H1 (cell line): ENCODE data around the gene CNN3. TPM values are rescaled to one million over a fixed set of nuclear protein-coding genes. Genes with fewer than 3 reads are reported as not detected.

ENCODE experiments used
- CTCF ChIA-PET: fragments of 300-600 bp; sonication (Branson Sonifier 250); formaldehyde crosslinking; loops from one replicate; lab custom pipeline; 2021; ENCODE audit not compliant: partially characterized antibody; lab: Charles Lee
- POLR2A ChIA-PET: fragments of 300-600 bp; sonication (Branson Sonifier 250); formaldehyde crosslinking; loops from one replicate; lab custom pipeline; 2021; ENCODE audit warnings: inconsistent platforms; ENCODE audit not compliant: partially characterized antibody; lab: Charles Lee
- DNase-seq, 2 experiments: peaks; one replicate each; pipeline versions ENCODE4 v3.0.0 to v3.0.0-alpha.2; 2010 to 2022; ENCODE audit warnings: low spot score in 2 of 2, low read depth in 1 of 2, mixed read lengths in 1 of 2
- FAIRE-seq: peaks from 2 replicates; lab custom pipeline; 2011; peaks lifted over from hg19 to GRCh38; lab: Jason Lieb, UNC
- H2AFZ ChIP-seq: 2 replicates; pipeline ENCODE4 v1.8.1; 2012; ENCODE audit warnings: low read length, inconsistent platforms
- H2AK5ac ChIP-seq: 2 replicates; pipeline ENCODE4 v1.6.1; 2013; ENCODE audit warnings: low read depth, low read length
- H2BK120ac ChIP-seq: replicated peaks from 2 replicates; pipeline ENCODE3; 2013; ENCODE audit warnings: low read depth, low read length, inconsistent platforms
- H2BK12ac ChIP-seq: 2 replicates; pipeline ENCODE4 v1.6.1; 2013; ENCODE audit warnings: low read depth, low read length
- H2BK15ac ChIP-seq: 2 replicates; pipeline ENCODE4 v1.6.1; 2013; ENCODE audit warnings: low read length
- H2BK20ac ChIP-seq: 2 replicates; pipeline ENCODE4 v1.6.1; 2013; ENCODE audit warnings: low read length
- H2BK5ac ChIP-seq: 2 replicates; pipeline ENCODE4 v1.6.1; 2013; ENCODE audit warnings: low read depth, low read length
- H3K14ac ChIP-seq: 2 replicates; pipeline ENCODE4 v1.6.1; 2013; ENCODE audit warnings: inconsistent platforms; ENCODE audit not compliant: insufficient read length
- H3K18ac ChIP-seq: 2 replicates; pipeline ENCODE4 v1.6.1; 2013; ENCODE audit warnings: low read length; ENCODE audit errors: extremely low read depth
- H3K23ac ChIP-seq: 2 replicates; pipeline ENCODE4 v1.6.1; 2013; ENCODE audit warnings: inconsistent platforms; ENCODE audit not compliant: insufficient read length
- H3K23me2 ChIP-seq: 2 replicates; pipeline ENCODE4 v1.6.1; 2013; ENCODE audit warnings: low read depth, low read length
- H3K27ac ChIP-seq: 2 replicates; pipeline ENCODE4 v1.6.1; 2011; ENCODE audit warnings: low read depth, low read length, inconsistent platforms
- H3K27me3 ChIP-seq, 4 experiments: replicated peaks in 1 of 4; 1 replicate in 1 of 4; 2 replicates in 3 of 4; pipeline versions ENCODE4 v1.6.1 to v1.8.1; 2011 to 2013; ENCODE audit warnings: low read length in 3 of 4, mild to moderate bottlenecking in 3 of 4, inconsistent platforms in 2 of 4, mixed read lengths in 2 of 4, moderate library complexity in 1 of 4; ENCODE audit not compliant: control insufficient read depth in 3 of 4, insufficient read depth in 3 of 4; ENCODE audit errors: extremely low read depth in 1 of 4
- H3K36me3 ChIP-seq, 4 experiments: 2 replicates each; pipeline versions ENCODE4 v1.6.1 to v1.8.1; 2011 to 2013; ENCODE audit warnings: mild to moderate bottlenecking in 4 of 4, low read length in 3 of 4, moderate library complexity in 2 of 4, control low read depth in 1 of 4, inconsistent platforms in 1 of 4; ENCODE audit not compliant: insufficient read depth in 4 of 4, control insufficient read depth in 2 of 4
- H3K4ac ChIP-seq: replicated peaks from 2 replicates; pipeline ENCODE3; 2013; ENCODE audit warnings: low read length, low read depth, mixed read lengths, inconsistent platforms; ENCODE audit not compliant: insufficient read length
- H3K4me1 ChIP-seq, 4 experiments: replicated peaks in 1 of 4; 1 replicate in 1 of 4; 2 replicates in 3 of 4; pipeline versions ENCODE4 v1.6.1 to v1.8.1; 2011 to 2013; ENCODE audit warnings: low read length in 3 of 4, inconsistent platforms in 2 of 4, mixed read lengths in 1 of 4; ENCODE audit not compliant: insufficient read depth in 4 of 4, control insufficient read depth in 3 of 4
- H3K4me2 ChIP-seq, 2 experiments: 2 replicates each; pipeline versions ENCODE4 v1.6.1 to v1.8.1; 2011 to 2013; ENCODE audit warnings: low read depth in 2 of 2, low read length in 2 of 2, control low read depth in 1 of 2, inconsistent platforms in 1 of 2, mild to moderate bottlenecking in 1 of 2; ENCODE audit not compliant: insufficient read depth in 1 of 2
- H3K4me3 ChIP-seq, 4 experiments: fragments of 200-600, 300-600 bp in 1 of 4; sonication (generic), shearing (Covaris generic), sonication (Bioruptor Twin) in 1 of 4; 2 replicates each; pipeline versions ENCODE4 v1.5.1 to v1.8.1; 2011 to 2016; ENCODE audit warnings: low read length in 4 of 4, low read depth in 3 of 4, control low read depth in 2 of 4, inconsistent platforms in 2 of 4, mild to moderate bottlenecking in 2 of 4, mixed read lengths in 1 of 4, moderate library complexity in 1 of 4; ENCODE audit not compliant: insufficient read depth in 2 of 4; ENCODE audit errors: extremely low read depth in 1 of 4
- H3K56ac ChIP-seq: replicated peaks from 2 replicates; pipeline ENCODE3; 2013; ENCODE audit warnings: low read depth, mild to moderate bottlenecking, mixed read lengths, low read length, inconsistent platforms; ENCODE audit not compliant: insufficient read length
- H3K79me1 ChIP-seq: 2 replicates; pipeline ENCODE4 v1.6.1; 2013; ENCODE audit warnings: low read depth, low read length, control low read depth
- H3K79me2 ChIP-seq, 2 experiments: 2 replicates each; pipeline versions ENCODE4 v1.6.1 to v1.8.1; 2012 to 2013; ENCODE audit warnings: low read length in 2 of 2, mild to moderate bottlenecking in 2 of 2, inconsistent platforms in 1 of 2; ENCODE audit not compliant: insufficient read depth in 2 of 2, control insufficient read depth in 1 of 2
- H3K9ac ChIP-seq, 4 experiments: replicated peaks in 1 of 4; 1 replicate in 1 of 4; 2 replicates in 3 of 4; pipeline versions ENCODE4 v1.6.1 to v1.8.1; 2011 to 2013; ENCODE audit warnings: low read depth in 3 of 4, low read length in 3 of 4, control low read depth in 2 of 4, mild to moderate bottlenecking in 2 of 4, moderate library complexity in 2 of 4, inconsistent platforms in 1 of 4; ENCODE audit errors: extremely low read depth in 1 of 4
- H3K9me3 ChIP-seq, 2 experiments: 2 replicates each; pipeline versions ENCODE4 v1.6.1 to v1.8.1; 2012 to 2013; ENCODE audit warnings: mild to moderate bottlenecking in 2 of 2, moderate library complexity in 2 of 2, control low read depth in 1 of 2, inconsistent platforms in 1 of 2, low read depth in 1 of 2, low read length in 1 of 2, mixed read lengths in 1 of 2; ENCODE audit not compliant: insufficient read depth in 2 of 2
- H4K20me1 ChIP-seq, 2 experiments: replicated peaks in 1 of 2; 2 replicates each; pipeline versions ENCODE3 to v1.8.1; 2011 to 2013; ENCODE audit warnings: inconsistent platforms in 2 of 2, low read length in 2 of 2, mild to moderate bottlenecking in 1 of 2; ENCODE audit not compliant: insufficient read depth in 2 of 2, control insufficient read depth in 1 of 2
- H4K5ac ChIP-seq: 2 replicates; pipeline ENCODE4 v1.6.1; 2013; ENCODE audit warnings: low read length, low read depth, mixed read lengths, inconsistent platforms; ENCODE audit not compliant: insufficient read length
- H4K8ac ChIP-seq: 2 replicates; pipeline ENCODE4 v1.8.0; 2013; ENCODE audit warnings: mild to moderate bottlenecking, moderate library complexity, low read length, inconsistent platforms; ENCODE audit not compliant: insufficient read depth; ENCODE audit errors: extremely low read depth
- H4K91ac ChIP-seq: replicated peaks from 2 replicates; pipeline ENCODE3; 2013; ENCODE audit warnings: low read length, mixed read lengths, inconsistent platforms; ENCODE audit not compliant: insufficient read length
- GABPA ChIP-seq: IDR thresholded peaks from 2 replicates; pipeline ENCODE4 v1.6.1; 2011; ENCODE audit warnings: mild to moderate bottlenecking, low read length, moderate library complexity, borderline replicate concordance; ENCODE audit not compliant: insufficient read depth
- ZNF274 ChIP-seq: IDR thresholded peaks from 2 replicates; pipeline ENCODE4 v1.7.0; 2012; ENCODE audit warnings: low read length, borderline replicate concordance; ENCODE audit errors: extremely low read depth
- WGBS, 2 experiments: shearing (Covaris generic) in 1 of 2; methylation state at CpG; one replicate each; pipeline versions ENCODE4 v1.1.6 to v1.1.7; 2013 to 2015; ENCODE audit warnings: low lambda C conversion rate in 2 of 2, mixed read lengths in 2 of 2, inconsistent platforms in 1 of 2, low coverage in 1 of 2, missing lambda C conversion rate in 1 of 2; ENCODE audit not compliant: insufficient replicate concordance in 2 of 2, insufficient coverage in 1 of 2, insufficient read length in 1 of 2; ENCODE audit errors: extremely low coverage in 1 of 2, missing lambda C conversion rate in 1 of 2; 5-methylcytosine and 5-hydroxymethylcytosine counted together
- polyA plus RNA-seq, 7 experiments: library from polyadenylated mRNA; depleted of rRNA in 3 of 7; stranded (reverse) in 5 of 7; unstranded in 2 of 7; fragments of >200 nt in 5 of 7; fragments of 200-250 nt in 2 of 7; gene quantifications; 1 replicate in 5 of 7; 2 replicates in 1 of 7; 4 replicates in 1 of 7; pipeline versions ENCODE4 v1.2.1 to v1.2.3, GENCODE V29; 2011 to 2013; ENCODE audit warnings: missing spikeins in 2 of 7, mixed read lengths in 2 of 7
- total RNA-seq: library from RNA; stranded (reverse); fragmentation: NEBNext Ultra II Directional; extraction: Animal tissue kit (Norgen Biotek cat#: 25700); gene quantifications from 2 replicates; pipeline ENCODE4 v1.2.1, GENCODE V29; 2021

The CNN3 gene
- total and polyA plus RNA-seq, 2 of the 8 experiments (the other 6 are each of a cell fraction or from before 2014, with no cell fraction given), result 134 to 266 TPM

DNA sequence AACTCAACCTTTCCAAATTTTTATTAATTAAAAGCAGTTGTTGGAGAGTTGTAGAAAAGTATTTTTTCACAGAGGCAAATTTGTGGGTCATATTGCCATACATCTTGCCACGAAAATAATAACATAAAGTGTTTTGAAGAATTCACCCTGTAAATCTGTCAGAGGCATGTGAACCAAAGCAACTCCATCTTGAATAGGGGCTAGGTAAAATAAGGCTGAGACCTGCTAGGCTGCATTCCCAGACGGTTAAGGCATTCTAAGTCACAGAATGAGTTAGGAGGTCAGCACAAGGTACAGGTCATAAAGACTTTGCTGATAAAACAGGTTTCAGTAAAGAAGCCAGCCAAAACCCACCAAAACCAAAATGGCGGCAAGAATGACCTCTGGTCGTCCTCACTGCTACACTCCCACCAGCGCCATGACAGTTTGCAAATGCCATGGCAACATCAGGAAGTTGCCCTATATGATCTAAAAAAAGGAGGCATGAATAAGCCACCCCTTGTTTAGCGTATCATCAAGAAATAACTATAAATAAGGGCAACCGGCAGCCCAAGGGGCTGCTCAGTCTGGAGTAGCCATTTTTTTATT lies 4.4 kb upstream of the CNN3 start:
- H3K79me1 ChIP-seq, result peaks cover 6% of the 10 kb centered on the region
- TF ChIP-seq GABPA, result no peak
- TF ChIP-seq ZNF274, result no peak

More for the DNA sequence above, 4.4 kb upstream of the CNN3 start:
- Histone ChIP-seq H3K27ac (no peak overlapping the region), H3K9ac (no peak overlapping the region), H3K4me1 (peaks cover 2 to 29% (median 16%) of the 10 kb centered on the region in 4 experiments; a peak in 4 of 7 replicates), H2BK20ac (no peak overlapping the region), H3K27me3 (no peaks in the 10 kb centered on the region), H3K4ac (no peak overlapping the region), H4K20me1 (no peaks in the 10 kb centered on the region), H3K4me3 (no peak overlapping the region), H3K23ac (no peak overlapping the region), H3K14ac (no peak overlapping the region), H2BK12ac (no peak overlapping the region), H3K79me2 (peaks cover 0 to 30% of the 10 kb centered on the region in 2 experiments), H3K36me3 (peaks cover 0 to 6% (median 2%) of the 10 kb centered on the region in 4 experiments; a peak in 3 of 8 replicates), H3K18ac (no peak overlapping the region), H3K23me2 (peaks cover 7% of the 10 kb centered on the region; the same call in 1 of the 2 replicates), H3K4me2 (no peak overlapping the region), H2AK5ac (no peak overlapping the region), H3K9me3 (no peaks in the 10 kb centered on the region), H2BK15ac (no peak overlapping the region), H2BK120ac (no peak overlapping the region), H4K5ac (no peak overlapping the region), H3K56ac (no peak overlapping the region), H4K91ac (no peak overlapping the region), H2BK5ac (no peak overlapping the region), H4K8ac (no peak overlapping the region), H2AFZ (no peak overlapping the region)
- FAIRE-seq (no peak), DNase-seq (no peak)
- POLR2A ChIA-PET, result no interaction called here
- 82% methylated on average over 7 of the region's 7 CpGs; no CpG with 5 or more reads in 1 of the 2 experiments for WGBS, 2 experiments
- CTCF ChIA-PET, result no interaction called here
